SW480 (cell line): ENCODE data around the gene HECTD3.
"Not testable (repeated sequence)": the region's sequence is repeated elsewhere in the genome, so short reads cannot be mapped to it uniquely, and the experiment has no call there.

Experiments used
- DNase-seq: peaks from one replicate; pipeline ENCODE4 v3.0.0-alpha.2; 2016; ENCODE audit warnings: low spot score

HECTD3 gene

DNA sequence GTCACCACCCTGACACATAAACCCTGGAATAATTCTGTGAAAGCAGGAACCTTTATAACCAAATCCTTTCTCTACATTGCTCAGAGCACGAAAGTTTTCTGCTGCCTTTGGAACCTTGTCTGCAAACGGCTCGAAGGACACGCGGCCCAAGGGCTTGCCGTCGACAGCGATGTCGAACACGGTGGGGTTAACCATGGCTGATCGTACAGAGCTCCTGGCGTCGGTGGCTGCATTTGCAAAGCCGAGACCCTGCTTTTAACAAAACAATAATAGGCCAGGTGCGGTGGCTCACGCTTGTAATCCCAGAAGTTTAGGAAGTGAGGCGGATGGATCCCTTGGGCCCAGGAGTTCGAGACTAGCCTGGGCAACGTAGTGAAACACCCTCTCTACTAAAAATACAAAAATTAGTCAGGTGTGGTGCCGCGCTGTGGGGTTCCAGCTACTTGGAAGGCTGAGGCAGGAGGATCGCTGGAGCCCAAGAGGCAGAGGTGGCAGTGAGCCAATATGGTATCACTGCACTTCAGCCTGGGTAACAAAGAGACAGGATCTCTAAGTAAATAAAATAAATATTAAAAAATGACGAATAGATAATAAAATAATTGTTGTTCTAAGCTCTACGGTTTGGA is 22.5 kb downstream of the HECTD3 start:
- DNase-seq: no peak

DNA sequence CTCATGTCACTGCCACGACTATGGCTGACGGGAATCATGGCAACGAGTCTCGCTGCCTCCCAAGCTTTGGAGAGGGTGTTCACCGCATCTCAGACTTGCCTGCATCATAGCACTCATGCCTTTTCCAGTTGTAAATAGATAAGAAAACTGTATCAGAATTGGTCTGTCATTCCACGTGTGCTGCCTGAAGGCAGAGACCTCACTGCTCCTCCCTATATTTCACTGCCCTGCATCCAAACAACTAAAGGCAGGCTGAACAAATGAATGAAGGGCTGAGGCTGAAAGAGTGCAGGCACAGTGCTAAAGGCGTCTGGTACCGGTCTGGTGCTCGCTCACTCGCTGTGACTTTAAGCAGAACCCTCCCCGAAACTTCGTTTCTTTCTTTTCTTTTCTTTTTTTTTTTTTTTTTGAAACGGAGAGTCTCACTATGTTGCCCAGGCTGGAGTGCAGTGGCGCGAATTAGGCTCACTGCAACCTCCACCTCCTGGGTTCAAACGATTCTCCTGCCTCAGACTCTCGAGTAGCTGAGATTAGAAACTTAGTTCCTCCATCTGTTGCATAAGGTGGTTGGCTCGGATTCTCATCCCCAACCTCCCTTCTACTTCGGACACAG is 25.3 kb downstream of the HECTD3 start:
- no peak for DNase-seq

DNA sequence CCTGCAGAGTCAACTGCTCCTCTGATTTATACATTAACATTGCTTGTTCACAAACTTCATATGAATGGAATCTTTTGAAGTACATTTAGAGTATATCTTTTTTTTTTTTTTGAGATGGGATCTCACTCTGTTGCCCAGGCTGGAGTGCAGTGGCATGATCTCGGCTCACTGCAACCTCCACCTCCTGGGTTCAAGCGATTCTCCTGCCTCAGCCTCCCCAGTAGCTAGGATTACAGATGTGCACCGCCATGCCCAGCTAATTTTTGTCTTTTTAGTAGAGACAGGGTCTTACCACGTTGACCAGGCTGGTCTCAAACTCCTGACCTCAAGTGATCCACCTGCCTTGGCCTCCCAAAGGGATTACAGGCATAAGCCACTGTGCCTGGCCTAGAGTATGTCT is 33.8 kb downstream of the HECTD3 start:
- not testable (repeated sequence) for DNase-seq

DNA sequence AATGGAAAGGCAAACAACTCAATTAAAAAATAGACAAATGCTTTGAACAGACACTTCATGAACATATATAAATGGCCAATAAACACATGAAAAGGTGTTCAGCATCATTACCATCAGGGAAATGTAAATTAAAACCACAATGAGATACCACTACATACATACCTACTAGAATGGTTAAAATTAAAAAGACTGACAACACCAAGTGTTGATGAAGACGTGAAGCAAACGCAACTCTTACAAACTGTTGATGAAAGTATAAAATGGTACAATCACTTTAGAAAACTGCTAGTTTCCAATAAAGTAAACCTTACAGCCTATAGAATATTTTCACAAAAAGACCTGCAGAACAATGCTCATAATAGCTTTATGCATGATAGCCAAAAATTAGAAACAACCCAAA is 34.9 kb downstream of the HECTD3 start:
- DNase-seq: no peak

DNA sequence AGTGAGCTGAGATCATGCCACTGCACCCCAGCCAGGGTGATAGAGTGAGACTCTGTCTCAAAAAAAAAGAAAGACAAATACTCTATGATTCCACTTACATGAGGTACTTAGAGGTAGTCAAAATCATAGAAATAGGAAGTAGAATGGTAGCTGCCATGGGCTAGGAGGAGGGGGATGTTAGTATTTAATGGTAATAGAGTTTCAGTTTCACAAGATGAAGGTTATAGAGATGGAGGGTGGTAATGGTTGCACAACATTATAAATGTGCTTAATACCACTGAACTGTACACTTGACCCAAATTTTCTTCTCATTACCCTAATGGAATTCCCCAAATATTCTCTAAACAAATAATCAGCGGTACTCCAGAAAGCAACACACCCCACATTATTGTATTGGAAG is 37.5 kb downstream of the HECTD3 start:
- no peak for DNase-seq

DNA sequence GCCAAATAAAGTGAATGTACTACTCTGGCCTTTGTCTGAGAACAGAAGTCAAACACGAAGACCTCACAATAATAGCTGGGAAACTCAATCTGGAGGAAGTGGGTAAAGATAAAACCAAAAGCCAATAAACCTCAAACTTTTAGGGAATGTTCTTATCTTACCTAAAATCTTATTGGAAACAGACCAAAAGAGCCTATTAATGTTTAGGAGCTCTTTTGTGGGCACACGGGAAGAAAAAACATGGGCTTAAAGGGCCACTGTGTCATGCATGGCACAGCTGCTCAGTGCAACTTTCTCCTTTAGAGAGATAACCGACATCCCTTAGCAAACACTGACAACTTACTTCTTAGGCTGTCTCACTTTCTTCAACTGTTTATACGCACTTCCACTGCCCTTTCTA is 40.8 kb downstream of the HECTD3 start:
- DNase-seq: peak; percentile 45

DNA sequence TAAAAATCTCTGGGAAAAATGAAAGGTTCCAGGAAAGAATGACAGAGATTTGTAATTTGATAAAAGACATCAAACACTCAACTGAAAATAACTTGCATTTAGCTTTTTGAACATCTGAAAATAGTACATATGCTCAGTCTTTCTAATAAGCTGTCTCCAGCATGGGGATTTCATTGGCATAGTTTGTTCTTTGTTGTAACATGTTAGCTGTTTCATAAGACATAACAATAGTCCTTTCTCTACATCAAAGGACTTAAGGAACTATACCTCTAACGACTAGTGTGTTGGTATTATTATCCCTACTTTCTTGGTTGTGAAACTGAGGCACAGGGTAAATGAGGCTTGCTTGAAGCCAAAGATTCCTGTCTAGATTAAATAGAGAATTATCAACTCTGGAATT is 46.7 kb downstream of the HECTD3 start:
- no peak for DNase-seq

DNA sequence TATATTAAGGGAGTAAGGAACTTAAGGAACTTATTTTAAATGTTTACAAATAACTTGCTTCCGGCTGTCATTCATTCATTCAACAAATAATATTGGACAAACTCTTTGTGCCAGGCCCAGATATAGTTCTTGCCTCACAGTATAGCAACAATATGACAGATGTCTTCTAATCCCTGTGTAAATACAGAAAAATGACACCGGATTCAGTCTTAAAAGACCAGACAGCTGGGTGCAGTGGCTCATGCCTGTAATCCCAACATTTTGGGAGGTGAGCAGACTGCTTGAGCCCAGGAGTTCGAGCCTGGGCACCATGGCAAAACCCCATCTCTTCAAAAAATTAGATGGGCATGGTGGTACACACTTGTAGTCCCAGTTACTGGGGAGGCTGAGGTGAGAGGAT is 48.4 kb downstream of the HECTD3 start:
- no peak for DNase-seq

DNA sequence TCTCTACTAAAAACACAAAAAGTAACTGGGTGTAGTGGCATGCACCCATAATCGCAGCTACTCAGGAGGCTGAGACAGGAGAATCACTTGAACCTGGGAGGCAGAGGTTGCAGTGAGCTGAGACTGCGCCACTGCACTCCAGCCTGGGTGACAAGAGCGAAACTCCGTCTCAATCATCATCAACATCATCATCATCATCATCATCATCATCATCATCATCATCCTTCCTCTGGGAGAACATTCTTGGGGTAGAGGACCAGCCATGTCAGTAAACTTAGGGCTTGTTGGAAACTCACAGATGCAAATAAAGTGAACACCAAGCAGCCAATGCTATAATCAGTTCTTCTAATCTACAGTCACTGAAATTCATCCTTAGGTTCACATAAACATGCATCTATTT is 49.1 kb downstream of the HECTD3 start:
- DNase-seq: not testable (repeated sequence)

DNA sequence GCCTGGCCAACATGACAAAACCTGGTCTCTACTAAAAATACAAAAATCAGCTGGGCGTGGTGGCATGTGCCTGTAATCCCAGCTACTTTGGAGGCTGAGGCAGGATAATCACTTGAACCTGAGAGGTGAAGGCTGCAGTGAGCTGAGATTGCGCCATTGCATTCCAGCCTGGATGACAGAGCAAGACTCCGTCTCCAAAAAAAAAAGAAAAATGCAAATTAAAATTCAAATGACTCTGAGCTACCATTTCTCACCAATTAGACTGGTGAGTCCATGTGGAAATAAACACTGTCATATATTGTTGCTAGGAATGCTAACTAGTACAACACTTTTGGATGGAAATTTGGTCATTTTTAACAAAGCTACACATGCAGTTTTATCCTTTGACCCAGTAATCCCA is 53.6 kb downstream of the HECTD3 start:
- not testable (repeated sequence) for DNase-seq

DNA sequence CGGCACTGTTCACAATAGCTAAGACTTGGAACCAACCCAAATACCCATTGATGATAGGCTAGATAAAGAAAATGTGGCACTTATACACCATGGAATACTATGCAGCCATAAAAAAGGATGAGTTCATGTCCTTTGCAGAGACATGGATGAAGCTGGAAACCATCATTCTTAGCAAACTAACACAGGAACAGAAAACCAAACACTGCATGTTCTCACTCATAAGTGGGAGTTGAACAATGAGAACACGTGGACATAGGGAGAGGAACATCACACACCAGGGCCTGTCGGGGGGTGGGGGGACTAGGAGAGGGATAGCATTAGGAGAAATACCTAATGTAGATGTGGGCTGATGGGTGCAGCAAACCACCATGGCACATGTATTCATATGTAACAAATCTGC is 55.0 kb downstream of the HECTD3 start:
- DNase-seq: not testable (repeated sequence)
